GM23338 (cell line): Measurements from ENCODE around the gene CARNS1. TPM values are rescaled to one million over a fixed set of nuclear protein-coding genes. Genes with fewer than 3 reads are reported as not detected.
A peak's percentile ranks its signal among the peaks of the same experiment; 100 is the strongest.

ENCODE experiments used
- ATAC-seq: fragments of 200-7000 bp; cut with Tn5 transposase; 3 replicates; pipeline ENCODE4 v1.9.1; 2020
- DNase-seq: peaks from one replicate; pipeline ENCODE4 v3.0.0-alpha.2; 2015; ENCODE audit warnings: low spot score
- H2AFZ ChIP-seq: fragments of 200-600 bp; sonication (generic); 2 replicates; pipeline ENCODE4 v1.8.0; 2016; ENCODE audit warnings: antibody characterized with exemption, mild to moderate bottlenecking, moderate library complexity
- H3F3A ChIP-seq: fragments of 200-600 bp; sonication (generic); replicated peaks from 2 replicates; pipeline ENCODE4 v1.8.0; 2017; ENCODE audit warnings: antibody characterized with exemption, mixed run types, low read depth
- H3K27ac ChIP-seq: fragments of 200-600 bp; sonication (generic); 2 replicates; pipeline ENCODE4 v1.6.1; 2016; ENCODE audit warnings: low read depth
- H3K27me3 ChIP-seq: fragments of 200-600 bp; sonication (generic); 2 replicates; pipeline ENCODE4 v1.8.0; 2016; ENCODE audit warnings: mild to moderate bottlenecking, mixed run types, moderate library complexity; ENCODE audit not compliant: insufficient read depth
- H3K36me3 ChIP-seq: fragments of 200-600 bp; sonication (generic); 2 replicates; pipeline ENCODE4 v1.8.0; 2016; ENCODE audit warnings: mild to moderate bottlenecking; ENCODE audit not compliant: insufficient read depth
- H3K4me1 ChIP-seq: fragments of 200-600 bp; sonication (generic); 2 replicates; pipeline ENCODE4 v1.8.0; 2016; ENCODE audit warnings: mild to moderate bottlenecking, moderate library complexity; ENCODE audit not compliant: insufficient read depth
- H3K4me2 ChIP-seq: fragments of 200-600 bp; sonication (generic); 2 replicates; pipeline ENCODE4 v1.7.1; 2017; ENCODE audit warnings: mixed run types
- H3K4me3 ChIP-seq: fragments of 200-600 bp; sonication (generic); 2 replicates; pipeline ENCODE4 v1.6.1; 2016; ENCODE audit warnings: mixed run types
- H3K79me2 ChIP-seq: fragments of 200-600 bp; sonication (generic); replicated peaks from 2 replicates; pipeline ENCODE4 v1.8.0; 2017; ENCODE audit warnings: mild to moderate bottlenecking; ENCODE audit not compliant: insufficient read depth
- H3K9me2 ChIP-seq: fragments of 200-600 bp; sonication (generic); 2 replicates; pipeline ENCODE4 v1.8.0; 2017; ENCODE audit not compliant: insufficient read depth
- H4K20me1 ChIP-seq: fragments of 200-600 bp; sonication (generic); replicated peaks from 2 replicates; pipeline ENCODE4 v1.8.0; 2017; ENCODE audit warnings: mild to moderate bottlenecking; ENCODE audit not compliant: insufficient read depth
- H3K27ac Mint-ChIP-seq: 2 replicates; pipeline ENCODE4 v1.8.0; 2020; ENCODE audit warnings: inconsistent platforms, mild to moderate bottlenecking, moderate library complexity, mixed read lengths
- H3K27me3 Mint-ChIP-seq: 3 replicates; pipeline ENCODE4 v1.8.0; 2022; ENCODE audit warnings: low read depth, mild to moderate bottlenecking, moderate library complexity, mixed read lengths, inconsistent platforms; ENCODE audit not compliant: insufficient read depth, poor library complexity
- H3K36me3 Mint-ChIP-seq: 3 replicates; pipeline ENCODE4 v1.8.0; 2021; ENCODE audit warnings: low read depth, mild to moderate bottlenecking, inconsistent platforms, moderate library complexity, mixed read lengths
- H3K4me1 Mint-ChIP-seq: 3 replicates; pipeline ENCODE4 v1.8.0; 2020; ENCODE audit warnings: mild to moderate bottlenecking, inconsistent platforms, mixed read lengths
- H3K4me3 Mint-ChIP-seq: 3 replicates; pipeline ENCODE4 v1.8.0; 2021; ENCODE audit warnings: moderate library complexity, mild to moderate bottlenecking, inconsistent platforms, mixed read lengths
- H3K9me3 Mint-ChIP-seq: 3 replicates; pipeline ENCODE4 v1.8.0; 2020; ENCODE audit warnings: moderate library complexity, mild to moderate bottlenecking, inconsistent platforms, mixed read lengths
- CTCF ChIP-seq, 2 experiments: fragments of 200-600 bp in 1 of 2; sonication (generic) in 1 of 2; conservative IDR thresholded peaks; 2 replicates each; pipeline versions ENCODE4 v1.5.1 to v1.6.1; 2016 to 2017; ENCODE audit warnings: antibody characterized with exemption in 2 of 2, low read depth in 2 of 2, mild to moderate bottlenecking in 2 of 2, moderate library complexity in 1 of 2
- ETS1 ChIP-seq: IDR thresholded peaks from 2 replicates; pipeline ENCODE4 v1.6.1; 2016; ENCODE audit warnings: antibody characterized with exemption
- NANOG ChIP-seq: IDR thresholded peaks from 2 replicates; pipeline ENCODE4 v1.6.1; 2016; ENCODE audit warnings: antibody characterized with exemption, borderline replicate concordance
- POLR2AphosphoS5 ChIP-seq: IDR thresholded peaks from 2 replicates; pipeline ENCODE4 v1.6.1; 2016; ENCODE audit warnings: antibody characterized with exemption, low read depth
- REST ChIP-seq: IDR thresholded peaks from one replicate; pipeline ENCODE4 v1.6.1; 2018; ENCODE audit warnings: antibody characterized with exemption; ENCODE audit not compliant: unreplicated experiment
- STAT1 ChIP-seq: IDR thresholded peaks from one replicate; pipeline ENCODE4 v1.6.1; 2016; ENCODE audit warnings: antibody characterized with exemption; ENCODE audit not compliant: unreplicated experiment
- ZNF114 ChIP-seq: fragments of 250-450 bp; sonication (Bioruptor Pico); IDR thresholded peaks from 2 replicates; pipeline ENCODE4 v1.5.0; 2020; ENCODE audit warnings: mild to moderate bottlenecking, moderate library complexity
- ZNF331 ChIP-seq: fragments of 250-450 bp; sonication (Bioruptor Pico); IDR thresholded peaks from 2 replicates; pipeline ENCODE4 v1.5.0; 2020; ENCODE audit warnings: low read depth, mild to moderate bottlenecking, moderate library complexity
- polyA plus RNA-seq: library from polyadenylated mRNA; unstranded; fragments of >200 nt; fragmentation: Nextera tagmentation; extraction: Ambion mirVana; gene quantifications from 2 replicates; pipeline ENCODE4 v1.2.1, GENCODE V29; 2016
- total RNA-seq: library from RNA; depleted of rRNA; stranded (reverse); fragments of >200 nt; shearing (Covaris generic); gene quantifications from 2 replicates; pipeline ENCODE4 v1.2.3, GENCODE V29; 2014

The CARNS1 gene
- total and polyA plus RNA-seq, 2 experiments from 2014 or later = 0.52 to 0.76 TPM

- Mint-ChIP-seq H3K9me3 (no peaks in the 10 kb centered on the region; the same call in 2 of the 3 replicates), H3K4me1 (peaks cover 33% of the 10 kb centered on the region), H3K27ac (no peak overlapping the region), H3K36me3 (peaks cover 10% of the 10 kb centered on the region; the same call in 2 of the 3 replicates), H3K27me3 (peaks cover 11% of the 10 kb centered on the region), H3K4me3 (peak overlapping the region; percentile 65)
- Histone ChIP-seq H3K27me3 (peaks cover 4% of the 10 kb centered on the region; the same call in 1 of the 2 replicates), H4K20me1 (no peaks in the 10 kb centered on the region; the same call in 1 of the 2 replicates), H3K36me3 (no peaks in the 10 kb centered on the region), H3K79me2 (0 out of 2 replicates have a peak, but pooled peaks cover 3% of the 10 kb centered on the region), H3K9me2 (no peaks in the 10 kb centered on the region), H3K4me2 (no peak overlapping the region), H2AFZ (no peak overlapping the region), H3F3A (0 out of 2 replicates have a peak, but pooled peaks cover 8% of the 10 kb centered on the region), H3K4me1 (peaks cover 8% of the 10 kb centered on the region; the same call in 1 of the 2 replicates), H3K4me3 (no peak overlapping the region), H3K27ac (no peak overlapping the region)
- ATAC-seq = peak; percentile 63
- DNase-seq = peak; percentile 80
- TF ChIP-seq NANOG (no peak), CTCF (conservative IDR thresholded peaks at IDR 0.05; ENCODE audit: low read depth in 2 of 2) (peak; percentile 69 to 89), ZNF331 (CRISPR knock-in tag) (no peak)
Measured at GRCh38 chr11:67389477-67389876, 26.0 kb upstream of the CARNS1 start.

GRCh38 chr11:67390947-67391303 is 24.6 kb upstream of the CARNS1 start:
- peak overlapping the region; percentile 91; the same call in 1 of the 2 replicates for H2AFZ ChIP-seq
- 0 out of 2 replicates have a peak, but pooled peaks cover 8% of the 10 kb centered on the region for H3F3A ChIP-seq
- H3K4me3 Mint-ChIP-seq = peak overlapping the region; percentile 90
- peaks cover 33% of the 10 kb centered on the region for H3K4me1 Mint-ChIP-seq
- no peak overlapping the region for H3K27ac ChIP-seq
- peak overlapping the region; percentile 94 for H3K4me3 ChIP-seq
- H3K27me3 ChIP-seq = no peaks in the 10 kb centered on the region
- peak overlapping the region; percentile 99 for H3K4me2 ChIP-seq
- no peaks in the 10 kb centered on the region for H3K36me3 ChIP-seq
- H4K20me1 ChIP-seq = no peaks in the 10 kb centered on the region; the same call in 1 of the 2 replicates
- no peaks in the 10 kb centered on the region for H3K9me2 ChIP-seq
- H3K9me3 Mint-ChIP-seq = no peaks in the 10 kb centered on the region
- peaks cover 10% of the 10 kb centered on the region; the same call in 2 of the 3 replicates for H3K36me3 Mint-ChIP-seq
- TF ChIP-seq NANOG = no peak
- TF ChIP-seq ETS1 = no peak
- TF ChIP-seq ZNF114 (CRISPR knock-in tag) = no peak
- no peak for TF ChIP-seq POLR2AphosphoS5
- no peak for TF ChIP-seq CTCF (conservative IDR thresholded peaks at IDR 0.05; ENCODE audit: low read depth in 2 of 2)
- TF ChIP-seq STAT1 = no peak
- no peak for TF ChIP-seq REST
- H3K27me3 Mint-ChIP-seq = peaks cover 11% of the 10 kb centered on the region
- ATAC-seq (no peak), DNase-seq (no peak)
- H3K79me2 ChIP-seq = 0 out of 2 replicates have a peak, but pooled peaks cover 3% of the 10 kb centered on the region
- 0 out of 2 replicates have a peak overlapping the region, but pooled peaks have one; percentile 88 for H3K27ac Mint-ChIP-seq
- H3K4me1 ChIP-seq = peaks cover 8% of the 10 kb centered on the region; the same call in 1 of the 2 replicates
